Effector CD8-positive, alpha-beta T cell (primary cell): ENCODE data around the gene EXO5.
"Not testable (repeated sequence)": the region's sequence is repeated elsewhere in the genome, so short reads cannot be mapped to it uniquely, and the experiment has no call there.

Experiments
- DNase-seq: peaks from one replicate; lab custom pipeline; 2025; lab: John Stamatoyannopoulos, UW

Gene EXO5

DNA sequence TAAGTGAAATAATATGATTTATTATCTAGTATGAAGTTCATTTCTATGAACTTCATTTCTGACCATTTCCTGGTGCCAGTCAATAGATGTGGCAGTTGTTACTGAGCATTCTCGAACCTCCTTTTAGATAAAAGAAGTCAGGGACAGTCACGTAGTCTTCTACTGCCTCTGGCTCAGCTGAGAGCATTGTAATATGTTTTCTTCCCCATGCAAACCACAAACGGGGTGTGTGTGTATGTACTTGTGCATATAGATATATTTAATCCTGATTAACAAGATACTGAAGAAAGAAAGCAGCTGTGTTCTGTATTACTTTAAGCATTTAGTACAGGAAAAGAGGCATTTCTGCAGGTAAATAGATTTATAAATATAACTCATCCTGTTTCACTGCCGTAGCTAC lies 44.5 kb downstream of the EXO5 start:
- DNase-seq = no peak

DNA sequence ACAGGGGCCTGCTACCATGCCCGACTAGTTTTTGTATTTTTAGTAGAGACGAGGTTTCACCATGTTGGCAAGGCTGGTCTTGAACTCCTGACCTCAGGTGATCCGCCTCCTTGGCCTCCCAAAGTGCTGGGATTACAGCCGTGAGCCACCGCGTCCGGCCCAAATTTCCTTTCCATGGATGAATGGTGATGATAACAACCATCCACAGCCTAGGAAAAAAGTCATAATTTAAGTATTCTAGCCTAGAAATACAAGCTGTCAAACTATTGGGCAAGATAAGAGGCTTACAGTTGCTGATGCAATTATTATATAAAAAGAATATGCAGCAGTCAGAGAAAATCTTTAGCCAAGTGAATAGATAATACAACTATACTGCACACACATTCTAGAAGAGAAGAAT lies 46.2 kb downstream of the EXO5 start:
- not testable (repeated sequence) for DNase-seq

DNA sequence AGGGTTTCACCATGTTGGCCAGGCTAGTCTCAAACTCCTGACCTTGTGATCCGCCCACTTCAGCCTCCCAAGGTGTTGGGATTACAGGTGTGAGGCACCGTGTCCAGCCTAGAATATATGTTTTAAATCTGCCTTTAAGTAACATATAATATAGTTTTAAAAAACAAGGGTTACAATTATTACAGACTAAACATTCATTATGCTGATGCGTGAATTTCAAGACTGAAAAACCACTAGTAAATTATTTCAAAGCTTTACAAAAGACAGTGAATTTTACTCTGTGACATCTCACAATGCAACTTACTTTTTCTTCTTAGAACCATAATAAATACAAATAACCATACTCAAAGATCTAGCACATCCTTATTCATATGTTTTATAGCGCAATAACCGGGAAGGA lies 47.6 kb downstream of the EXO5 start:
- DNase-seq = no peak

DNA sequence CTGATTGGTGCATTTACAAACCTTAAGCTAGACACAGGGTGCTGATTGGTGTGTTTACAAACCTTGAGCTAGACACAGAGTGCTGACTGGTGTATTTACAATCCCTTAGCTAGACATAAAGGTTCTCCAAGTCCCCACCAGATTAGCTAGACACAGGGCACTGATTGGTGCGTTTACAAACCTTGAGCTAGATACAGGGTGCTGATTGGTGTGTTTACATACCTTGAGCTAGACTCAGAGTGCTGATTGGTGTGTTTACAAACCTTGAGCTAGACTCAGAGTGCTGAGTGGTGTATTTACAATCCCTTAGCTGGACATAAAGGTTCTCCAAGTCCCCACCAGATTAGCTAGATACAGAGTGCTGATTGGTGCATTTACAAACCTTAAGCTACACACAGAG lies 49.7 kb downstream of the EXO5 start:
- DNase-seq = not testable (repeated sequence)

- DNase-seq = no peak
Observed at GRCh38 chr1:40562185-40562584, 53.6 kb downstream of the EXO5 start.

GRCh38 chr1:40563266-40563665 lies 54.7 kb downstream of the EXO5 start:
- no peak for DNase-seq

DNA sequence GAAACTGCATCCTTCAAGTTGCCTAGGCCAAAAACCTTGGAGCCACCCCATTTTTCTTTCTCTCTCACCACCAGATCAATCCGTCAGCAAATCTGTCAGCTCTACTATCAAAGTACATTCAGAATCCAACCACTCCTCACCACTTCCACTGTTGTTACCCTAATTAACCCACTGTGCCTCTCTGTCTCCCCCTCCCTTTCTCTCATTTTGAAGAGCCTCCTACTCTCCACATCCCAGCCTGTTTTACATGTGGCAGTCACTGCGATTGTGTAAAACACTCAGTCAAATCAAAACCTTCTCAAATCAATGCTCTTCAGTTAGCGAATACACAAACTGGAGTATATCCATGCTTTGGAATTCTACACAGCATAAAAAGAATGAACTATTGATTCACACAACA lies 55.9 kb downstream of the EXO5 start:
- no peak for DNase-seq

DNA sequence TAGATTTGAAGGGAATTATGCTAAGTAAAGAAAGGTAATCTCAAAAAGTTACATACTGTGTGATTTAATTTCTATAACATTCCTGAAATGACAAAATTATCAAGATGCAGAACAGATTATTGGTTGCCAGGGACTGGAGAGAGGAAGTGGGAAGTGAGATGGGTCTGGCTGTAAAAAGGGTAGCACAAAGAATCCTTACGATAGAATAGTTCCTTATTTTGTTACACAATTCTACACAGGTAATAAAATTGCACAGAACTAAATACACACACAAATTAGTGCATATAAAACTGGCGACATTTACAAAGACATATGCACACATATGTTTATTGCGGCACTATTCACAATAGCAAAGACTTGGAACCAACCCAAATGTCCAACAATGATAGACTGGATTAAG lies 56.3 kb downstream of the EXO5 start:
- DNase-seq = no peak
